Large intestine (tissue), 3 donors: ENCODE results near the gene VAT1. TPM values are rescaled to one million over a fixed set of nuclear protein-coding genes. Genes with fewer than 3 reads are reported as not detected.
A peak's percentile ranks its signal among the peaks of the same experiment; 100 is the strongest.
"Not testable (repeated sequence)": the region's sequence is repeated elsewhere in the genome, so short reads cannot be mapped to it uniquely, and the experiment has no call there.

Source experiments
- DNase-seq, 2 donors: peaks; one replicate each; pipeline versions ENCODE4 v3.0.0 to v3.0.0-alpha.2; 2013
- H3K27ac ChIP-seq: one replicate; pipeline ENCODE4 v1.5.1; 2013; ENCODE audit warnings: low read length
- H3K27me3 ChIP-seq: 2 replicates; pipeline ENCODE4 v1.6.1; 2013; ENCODE audit warnings: low read length; ENCODE audit not compliant: control insufficient read depth, insufficient read depth
- H3K36me3 ChIP-seq: 2 replicates; pipeline ENCODE4 v1.6.1; 2013; ENCODE audit warnings: low read length; ENCODE audit not compliant: control insufficient read depth, insufficient read depth
- H3K4me1 ChIP-seq: one replicate; pipeline ENCODE4 v1.6.1; 2013; ENCODE audit warnings: low read length; ENCODE audit not compliant: control insufficient read depth, insufficient read depth
- H3K4me3 ChIP-seq: one replicate; pipeline ENCODE4 v1.5.1; 2013; ENCODE audit warnings: low read length
- H3K9me3 ChIP-seq: one replicate; pipeline ENCODE4 v1.6.1; 2013; ENCODE audit warnings: mild to moderate bottlenecking, low read depth, low read length, moderate library complexity; ENCODE audit not compliant: control insufficient read depth
- WGBS: methylation state at CpG from one replicate; pipeline ENCODE4 v1.1.5; 2013; ENCODE audit warnings: low lambda C conversion rate; ENCODE audit not compliant: insufficient coverage; 5-methylcytosine and 5-hydroxymethylcytosine counted together
- polyA plus RNA-seq: library from polyadenylated mRNA; unstranded; fragments of 120-200 nt; gene quantifications from one replicate; pipeline ENCODE4 v1.2.1, GENCODE V29; 2013

VAT1 gene
- polyA plus RNA-seq, 1 donor = 148 TPM

GRCh38 chr17:42989726-42990652 lies 32.2 kb downstream of the VAT1 start:
- DNase-seq = no peak
- no peak overlapping the region for H3K27ac ChIP-seq
- H3K4me3 ChIP-seq = no peak overlapping the region
- no CpG with 5 or more reads among the region's 6 CpGs for WGBS
- H3K4me1 ChIP-seq = no peaks in the 10 kb centered on the region
- no peaks in the 10 kb centered on the region for H3K9me3 ChIP-seq
- no peaks in the 10 kb centered on the region for H3K27me3 ChIP-seq
- peaks cover 71% of the 10 kb centered on the region for H3K36me3 ChIP-seq

- Histone ChIP-seq H3K36me3 (peaks cover 68% of the 10 kb centered on the region), H3K4me3 (no peak overlapping the region), H3K27ac (no peak overlapping the region), H3K27me3 (no peaks in the 10 kb centered on the region), H3K9me3 (no peaks in the 10 kb centered on the region), H3K4me1 (no peaks in the 10 kb centered on the region)
- no peak for DNase-seq
- WGBS = no CpG with 5 or more reads among the region's 5 CpGs
These were observed 33.0 kb downstream of the VAT1 start for GRCh38 chr17:42989141-42989540.

GRCh38 chr17:42985225-42985624 lies 37.0 kb downstream of the VAT1 start:
- Histone ChIP-seq H3K9me3 (no peaks in the 10 kb centered on the region), H3K27me3 (no peaks in the 10 kb centered on the region), H3K27ac (no peak overlapping the region), H3K36me3 (peaks cover 43% of the 10 kb centered on the region), H3K4me3 (no peak overlapping the region), H3K4me1 (peaks cover 8% of the 10 kb centered on the region)
- WGBS = 0% methylated on average over 1 of the region's 1 CpG
- DNase-seq = no peak

GRCh38 chr17:42982266-42982665 lies 39.9 kb downstream of the VAT1 start:
- Histone ChIP-seq H3K9me3 (no peaks in the 10 kb centered on the region), H3K27me3 (no peaks in the 10 kb centered on the region), H3K36me3 (peaks cover 15% of the 10 kb centered on the region), H3K4me1 (peaks cover 13% of the 10 kb centered on the region), H3K27ac (no peak overlapping the region), H3K4me3 (no peak overlapping the region)
- DNase-seq = no peak

GRCh38 chr17:42980766-42981397 lies 41.3 kb downstream of the VAT1 start:
- Histone ChIP-seq H3K4me3 (peak overlapping the region; percentile 91), H3K27ac (peak overlapping the region; percentile 85), H3K4me1 (peaks cover 13% of the 10 kb centered on the region), H3K36me3 (peaks cover 4% of the 10 kb centered on the region), H3K27me3 (no peaks in the 10 kb centered on the region), H3K9me3 (no peaks in the 10 kb centered on the region)
- no CpG with 5 or more reads among the region's 67 CpGs for WGBS
- peak; percentile 43 to 75 for DNase-seq

- no CpG with 5 or more reads among the region's 39 CpGs for WGBS
- H3K9me3 ChIP-seq = no peaks in the 10 kb centered on the region
- H3K36me3 ChIP-seq = no peaks in the 10 kb centered on the region
- peaks cover 13% of the 10 kb centered on the region for H3K4me1 ChIP-seq
- DNase-seq = peak; percentile 95
- H3K27ac ChIP-seq = peak within 1 kb of the TSS; percentile 85
- no peaks in the 10 kb centered on the region for H3K27me3 ChIP-seq
- H3K4me3 ChIP-seq = peak within 1 kb of the TSS; percentile 91
These were observed 41.9 kb downstream of the VAT1 start, which contains the start of gene RUNDC1 for GRCh38 chr17:42980274-42980765. Gene RUNDC1 (plus strand): TSS chr17:42980565. CDS start chr17:42980577, 12 bp downstream.

- peak; percentile 36 to 73 for DNase-seq
- H3K36me3 ChIP-seq = no peaks in the 10 kb centered on the region
- WGBS = no CpG with 5 or more reads among the region's 21 CpGs
- peaks cover 13% of the 10 kb centered on the region for H3K4me1 ChIP-seq
- no peaks in the 10 kb centered on the region for H3K9me3 ChIP-seq
- no peaks in the 10 kb centered on the region for H3K27me3 ChIP-seq
- peak within 1 kb of the TSS; percentile 91 for H3K4me3 ChIP-seq
- peak within 1 kb of the TSS; percentile 85 for H3K27ac ChIP-seq
These were observed 42.5 kb downstream of the VAT1 start, which contains the start of gene PTGES3L for GRCh38 chr17:42979511-42980273. Gene PTGES3L (minus strand): TSS chr17:42980080. CDS start chr17:42980053, 27 bp downstream.

- not testable (repeated sequence) for H3K9me3 ChIP-seq, H3K36me3 ChIP-seq, H3K4me1 ChIP-seq, H3K27ac ChIP-seq, H3K4me3 ChIP-seq, DNase-seq, H3K27me3 ChIP-seq
- 98% methylated on average over 7 of the region's 16 CpGs for WGBS
These were observed 46.5 kb downstream of the VAT1 start for GRCh38 chr17:42975701-42976100.

GRCh38 chr17:42975265-42975664 lies 46.9 kb downstream of the VAT1 start:
- H3K4me3 ChIP-seq = no peak overlapping the region
- DNase-seq = no peak
- peaks cover 5% of the 10 kb centered on the region for H3K4me1 ChIP-seq
- H3K9me3 ChIP-seq = no peaks in the 10 kb centered on the region
- no peaks in the 10 kb centered on the region for H3K36me3 ChIP-seq
- WGBS = 21% methylated on average over 2 of the region's 2 CpGs
- H3K27ac ChIP-seq = no peak overlapping the region
- H3K27me3 ChIP-seq = no peaks in the 10 kb centered on the region

- H3K9me3 ChIP-seq, DNase-seq, H3K4me1 ChIP-seq, H3K36me3 ChIP-seq, H3K27me3 ChIP-seq, H3K4me3 ChIP-seq, H3K27ac ChIP-seq: not testable (repeated sequence)
- no CpG with 5 or more reads among the region's 18 CpGs for WGBS
These were observed 48.9 kb downstream of the VAT1 start for GRCh38 chr17:42973323-42973722.
